ENCODE data around the gene DRC7.

- TF ChIP-seq CTCF (IDR thresholded peaks at IDR 0.05) (no peak), JUN (CRISPR knock-in tag; IDR thresholded peaks at IDR 0.05) (no peak), MAX (CRISPR knock-in tag; IDR thresholded peaks at IDR 0.05) (no peak), RORB (CRISPR knock-in tag; IDR thresholded peaks at IDR 0.05) (no peak)
Measured at GRCh38 chr16:57703416-57704010, 8.9 kb downstream of the DRC7 start.

Data from WTC11 (cell line).